Inferior parietal cortex (tissue), 1 donor: ENCODE data around the gene LRRC61.
"Not testable (repeated sequence)": the region's sequence is repeated elsewhere in the genome, so short reads cannot be mapped to it uniquely, and the experiment has no call there.

Experiments used
- DNase-seq: peaks from one replicate; pipeline ENCODE4 v3.0.0-alpha.2; 2016; ENCODE audit errors: extremely low spot score

Gene LRRC61

DNA sequence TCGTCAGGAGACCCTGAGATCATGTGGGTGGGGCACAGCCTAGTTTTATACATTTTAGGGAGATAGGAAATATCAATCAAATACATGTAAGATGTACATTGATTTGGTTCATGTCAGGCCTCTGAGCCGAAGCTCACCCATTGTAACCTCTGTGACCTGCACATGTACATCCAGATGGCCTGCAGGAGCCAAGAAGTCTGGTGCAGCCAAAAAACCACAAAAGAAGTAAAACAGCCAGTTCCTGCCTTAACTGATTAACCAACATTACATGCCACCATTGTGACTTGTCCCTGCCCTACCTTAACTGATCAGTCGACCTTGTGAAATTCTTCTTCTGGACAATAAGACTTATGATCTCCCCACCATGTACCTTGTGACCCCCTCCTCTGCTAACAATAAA is 16.0 kb upstream of the LRRC61 start:
- DNase-seq = no peak

DNA sequence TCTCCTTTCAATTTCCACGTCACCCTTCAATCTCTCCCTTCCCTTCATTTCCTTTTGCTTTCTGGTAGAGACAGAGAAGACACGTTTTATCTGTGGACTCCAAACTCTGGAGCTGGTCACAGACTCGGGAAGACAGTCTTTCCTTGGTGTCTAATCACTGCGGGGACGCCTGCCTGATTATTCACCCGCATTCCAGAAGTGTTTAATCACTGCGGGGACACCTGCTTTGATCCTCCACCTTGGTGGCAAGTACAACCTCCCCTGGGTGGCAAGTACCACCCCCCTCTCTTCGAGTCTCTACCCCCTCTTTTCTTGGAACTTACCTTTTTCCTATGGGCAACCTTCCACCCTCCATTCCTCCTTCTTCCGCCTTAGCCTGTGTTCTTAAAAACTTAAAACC is 15.3 kb upstream of the LRRC61 start:
- DNase-seq = no peak

DNA sequence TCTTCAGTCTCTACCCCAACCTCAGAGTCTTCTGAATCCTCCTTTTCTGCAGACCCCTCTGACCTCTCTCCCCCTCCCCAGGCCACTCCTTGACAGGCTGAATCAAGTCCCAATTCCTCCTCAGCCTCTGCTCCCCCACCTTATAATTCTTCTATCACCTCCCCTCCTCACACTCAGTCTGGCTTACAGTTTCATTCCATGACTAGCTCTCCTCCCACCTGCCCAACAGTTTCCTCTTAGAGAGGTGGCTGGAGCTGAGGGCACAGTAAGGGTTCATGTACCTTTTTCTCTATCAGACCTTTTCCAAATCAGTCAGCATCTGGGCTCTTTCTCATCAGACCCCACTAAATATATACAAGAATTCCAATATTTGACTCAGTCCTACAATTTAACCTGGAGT is 14.6 kb upstream of the LRRC61 start:
- DNase-seq = no peak

DNA sequence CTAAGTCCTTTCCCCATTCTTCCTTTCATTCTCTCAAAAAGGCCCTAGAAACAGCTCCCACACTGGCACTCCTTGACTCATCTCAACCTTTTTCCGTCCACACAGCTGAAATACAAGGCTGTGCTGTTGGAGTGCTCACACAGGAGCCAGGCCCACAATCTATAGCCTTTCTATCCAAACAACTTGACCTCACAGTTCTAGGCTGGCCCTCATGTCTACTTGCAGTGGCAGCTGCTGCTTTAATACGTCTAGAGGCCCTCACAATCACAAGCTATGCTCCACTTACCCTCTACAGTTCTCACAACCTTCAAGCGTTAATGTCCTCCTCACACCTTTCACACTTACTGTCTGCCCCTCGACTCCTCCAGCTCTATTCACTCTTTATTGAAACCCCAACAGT is 12.0 kb upstream of the LRRC61 start:
- DNase-seq = no peak

DNA sequence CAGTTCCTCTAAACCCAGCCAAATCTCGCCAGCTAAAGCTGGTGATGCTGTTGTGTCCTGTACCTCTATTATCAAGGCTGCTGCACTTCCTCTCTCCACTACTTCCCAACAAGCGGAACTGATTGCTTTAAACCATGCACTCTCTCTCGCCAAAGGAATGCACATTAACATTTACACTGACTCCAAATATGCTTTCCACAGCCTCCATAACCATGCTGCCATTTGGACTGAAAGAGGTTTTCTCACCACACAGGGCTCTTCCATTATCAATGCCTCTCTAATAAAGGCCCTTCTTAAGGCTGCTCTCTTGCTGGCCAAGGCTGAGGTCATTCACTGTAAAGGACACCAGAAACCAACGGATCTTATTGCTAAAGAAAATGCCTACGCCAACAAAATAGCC is 11.4 kb upstream of the LRRC61 start:
- no peak for DNase-seq

DNA sequence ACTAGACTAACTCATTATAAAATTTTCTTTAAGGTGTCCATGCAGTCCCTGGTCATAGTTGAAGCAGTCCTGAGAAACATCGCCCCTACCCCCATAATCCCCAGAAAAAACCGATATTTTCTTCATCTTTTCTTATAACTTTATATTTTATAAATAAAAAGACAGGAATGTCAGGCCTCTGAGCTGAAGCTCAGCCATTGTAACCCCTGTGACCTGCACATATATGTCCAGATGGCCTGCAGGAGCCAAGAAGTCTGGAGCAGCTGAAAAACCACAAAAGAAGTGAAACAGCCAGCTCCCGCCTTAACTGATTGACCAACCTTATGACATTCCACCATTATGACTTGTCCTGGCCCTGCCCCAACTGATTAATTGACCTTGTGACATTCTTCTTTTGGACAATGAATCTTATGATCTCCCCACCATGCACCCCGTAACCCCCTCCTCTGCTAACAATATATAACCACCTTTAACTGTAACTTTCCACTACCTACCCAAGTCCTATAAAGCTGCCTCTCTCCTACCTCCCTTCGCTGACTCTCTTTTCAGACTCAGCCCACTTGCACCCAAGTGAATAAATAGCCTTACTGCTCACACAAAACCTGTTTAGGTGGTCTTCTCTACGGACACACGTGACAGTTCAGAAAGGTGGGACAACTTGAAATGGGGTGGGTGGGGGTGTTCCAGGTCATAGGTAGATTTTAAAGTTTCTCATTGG is 10.3 kb upstream of the LRRC61 start:
- not testable (repeated sequence) for DNase-seq

DNA sequence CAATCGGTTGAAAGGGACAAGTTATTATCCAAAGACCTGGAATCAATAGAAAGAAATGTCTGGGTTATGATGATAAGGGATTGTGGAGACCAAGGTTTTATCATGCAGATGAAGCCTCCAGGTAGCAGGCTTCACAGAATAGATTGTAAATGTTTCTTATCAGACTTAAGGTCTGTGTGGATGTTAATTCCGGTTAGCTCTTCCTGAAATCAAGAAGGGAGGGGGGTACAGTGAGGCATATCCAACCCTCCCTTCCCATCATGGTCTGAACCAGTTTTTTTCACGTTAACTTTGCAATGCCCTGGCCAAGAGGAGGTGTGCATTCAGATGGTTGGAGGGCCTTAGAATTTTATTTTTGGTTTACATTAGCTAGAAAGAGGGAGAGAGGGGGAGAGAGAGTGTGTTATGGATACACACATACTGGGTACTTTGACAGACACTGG is 9.8 kb upstream of the LRRC61 start:
- no peak for DNase-seq

DNA sequence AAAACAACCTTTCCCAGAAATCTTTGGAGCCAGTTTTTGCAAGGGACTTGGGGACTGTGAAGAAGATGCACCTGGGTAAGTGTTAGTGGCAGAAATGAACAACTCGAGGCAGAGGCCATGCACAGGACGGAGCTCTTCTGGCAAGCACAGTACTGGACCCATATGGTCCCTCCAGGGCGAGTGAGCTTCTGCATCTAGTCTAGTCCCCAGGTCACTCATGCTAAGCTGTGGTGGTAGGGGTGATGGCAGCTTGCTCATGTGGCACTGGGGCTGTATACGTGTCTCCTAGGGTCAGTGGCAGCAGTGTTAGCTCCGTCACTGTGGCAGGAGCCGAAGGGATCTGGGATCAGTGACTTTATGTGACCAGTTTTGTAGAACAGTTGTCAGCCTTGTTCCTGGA is 9.3 kb upstream of the LRRC61 start:
- no peak for DNase-seq

DNA sequence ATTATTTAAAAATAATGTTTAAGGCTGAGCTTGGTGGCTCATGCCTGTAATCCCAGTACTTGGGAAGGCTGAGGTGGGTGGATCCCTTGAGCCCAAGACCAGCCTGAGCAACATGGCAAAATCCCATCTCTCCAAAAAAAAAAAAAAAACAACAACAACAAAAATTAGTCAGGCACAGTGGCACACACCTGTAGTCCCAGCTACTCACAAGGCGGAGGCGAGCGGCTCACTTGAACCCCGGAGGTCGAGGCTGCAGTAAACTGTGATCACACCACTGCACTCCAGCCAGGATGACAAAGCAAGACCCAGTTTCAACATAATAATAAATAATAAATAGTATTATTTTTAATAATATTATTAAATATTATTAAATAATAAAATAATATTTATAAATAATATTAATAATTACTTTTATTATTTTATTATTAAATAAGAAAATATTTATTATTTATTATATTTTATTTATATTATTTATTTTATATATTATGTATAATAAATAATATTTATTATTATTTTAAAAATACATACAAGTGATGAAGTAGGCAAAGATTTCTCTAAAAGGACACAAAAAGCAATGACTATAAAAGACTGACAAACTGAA is 8.4 kb upstream of the LRRC61 start:
- no peak for DNase-seq

DNA sequence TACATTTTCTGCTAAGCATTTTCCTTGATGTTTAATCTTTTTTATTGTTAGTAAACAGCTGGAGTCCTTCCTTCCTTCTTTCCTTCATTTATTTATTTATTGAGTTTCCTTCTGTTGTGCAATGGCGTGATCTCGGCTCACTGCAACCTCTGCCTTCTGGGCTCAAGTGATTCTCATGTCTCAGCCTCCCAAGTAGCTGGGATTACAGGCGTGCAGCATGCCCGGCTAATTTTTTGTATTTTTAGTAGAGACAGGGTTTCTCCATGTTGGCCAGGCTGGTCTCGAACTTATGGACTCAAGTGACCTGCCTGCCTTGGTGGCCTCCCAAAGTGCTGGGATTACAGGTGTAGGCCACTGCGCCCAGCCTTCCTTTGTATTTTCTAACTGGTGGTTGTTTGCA is 6.2 kb upstream of the LRRC61 start:
- not testable (repeated sequence) for DNase-seq

DNA sequence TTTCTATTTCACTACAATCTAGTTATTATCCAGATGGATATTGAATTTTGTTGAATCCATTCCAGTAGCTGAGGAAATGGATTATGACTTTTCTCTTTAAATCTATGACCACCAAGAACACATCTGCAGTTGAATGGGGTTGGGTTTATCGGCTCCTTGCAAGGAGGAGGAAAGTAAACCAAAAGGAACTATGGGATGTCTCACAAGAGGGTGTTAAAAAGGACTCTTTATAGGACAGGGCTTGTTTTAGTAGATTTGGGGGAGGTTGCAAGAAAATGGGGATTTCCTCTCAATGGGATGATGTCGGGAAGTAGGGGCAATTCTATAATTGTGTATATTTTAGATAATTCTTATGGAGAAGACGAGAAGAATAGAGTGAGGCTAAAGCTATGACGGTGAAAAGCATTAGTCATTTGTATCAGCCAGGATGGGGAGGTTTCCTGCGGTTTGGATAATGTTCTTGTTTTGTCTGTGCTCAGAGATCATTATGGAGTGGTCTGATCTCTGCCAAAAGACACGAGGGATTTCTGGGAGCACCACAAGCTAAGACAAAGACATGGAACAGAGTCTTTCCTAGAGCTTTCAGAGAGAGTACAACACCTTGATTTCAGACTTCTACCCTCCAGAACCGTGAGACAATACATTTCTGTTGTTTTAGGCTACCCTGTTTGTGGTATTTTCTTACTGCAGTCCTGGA is 5.3 kb upstream of the LRRC61 start:
- no peak for DNase-seq

DNA sequence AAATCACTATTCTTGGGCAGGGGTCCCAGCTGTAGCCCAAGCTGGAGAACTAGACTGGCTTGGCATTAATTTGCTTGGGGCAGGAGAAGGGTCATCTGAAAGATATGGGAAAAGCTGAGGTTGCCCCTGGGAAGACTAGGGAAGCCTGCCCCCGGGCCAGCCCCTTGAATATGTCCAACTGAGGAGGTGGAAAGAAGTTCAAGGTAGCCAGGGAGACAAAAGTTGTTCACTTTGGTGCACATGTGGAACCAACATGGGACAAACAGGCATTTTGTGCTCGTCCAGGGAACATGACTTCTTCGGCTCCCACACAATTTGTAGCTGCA is 1.4 kb upstream of the LRRC61 start:
- DNase-seq = no peak

DNA sequence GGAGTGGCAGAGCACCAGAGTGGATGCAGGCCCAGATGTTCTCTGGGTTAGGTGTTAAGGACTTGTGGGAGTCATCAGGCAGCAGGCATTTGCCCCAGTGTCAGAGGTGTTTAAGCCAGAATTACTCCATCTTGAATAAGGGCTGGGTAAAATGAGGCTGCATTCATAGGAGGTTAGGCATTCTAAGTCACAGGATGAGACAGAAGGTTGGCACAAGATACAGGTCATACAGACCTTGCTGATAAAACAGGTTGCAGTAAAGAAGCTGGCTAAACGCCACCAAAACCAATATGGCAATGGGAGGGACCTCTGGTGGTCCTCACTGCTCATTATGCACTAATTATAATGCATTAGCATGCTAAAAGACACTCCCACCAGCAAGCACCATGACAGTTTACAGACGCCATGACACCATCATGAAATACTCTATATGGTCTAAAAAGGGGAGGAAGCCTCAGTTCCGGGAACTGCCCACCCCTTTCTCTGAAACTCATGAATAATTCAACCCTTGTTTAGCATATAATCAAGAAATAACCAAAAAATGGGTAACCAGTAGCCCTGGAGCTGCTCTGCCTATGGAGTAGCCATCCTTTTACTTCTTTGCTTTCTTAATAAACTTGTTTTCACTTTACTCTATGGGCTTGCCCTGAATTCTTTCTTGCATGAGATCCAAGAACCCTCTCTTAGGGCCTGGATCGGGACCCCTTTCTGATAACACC is 882 bp upstream of the LRRC61 start:
- peak; percentile 31 for DNase-seq

DNA sequence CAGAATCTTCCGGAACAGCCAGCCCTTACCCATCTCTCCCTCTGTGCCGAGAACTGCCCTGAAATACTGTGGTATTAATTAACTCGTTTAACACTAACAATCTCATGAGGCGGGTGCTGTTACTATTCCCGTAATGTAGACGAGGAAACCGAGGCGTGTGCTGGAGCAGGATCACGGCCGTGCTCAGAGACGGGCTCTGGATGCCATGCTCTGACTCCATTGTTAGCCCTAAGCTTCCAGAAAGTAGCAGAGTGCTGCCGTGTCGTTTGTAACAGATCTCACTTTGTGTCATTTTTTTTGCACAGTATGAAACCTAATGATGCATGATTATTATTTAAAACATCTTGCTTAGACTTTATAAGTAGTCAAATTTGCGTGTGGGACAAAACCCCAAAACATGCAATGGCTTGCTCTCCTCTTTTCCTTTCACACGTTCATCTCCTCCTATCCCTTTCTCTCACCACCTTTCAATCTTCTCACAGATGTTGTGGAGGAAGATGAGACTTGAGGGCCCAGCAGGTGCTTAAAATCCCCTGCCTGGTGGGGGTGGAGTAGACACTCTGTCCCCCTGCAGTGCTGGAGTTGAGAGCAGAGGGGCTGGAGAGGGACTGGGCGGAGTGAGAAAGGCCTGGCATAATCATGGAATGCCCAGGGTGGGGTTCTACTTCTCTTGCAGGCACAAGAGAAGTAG is 672 bp downstream of the LRRC61 start:
- peak; percentile 30 for DNase-seq

DNA sequence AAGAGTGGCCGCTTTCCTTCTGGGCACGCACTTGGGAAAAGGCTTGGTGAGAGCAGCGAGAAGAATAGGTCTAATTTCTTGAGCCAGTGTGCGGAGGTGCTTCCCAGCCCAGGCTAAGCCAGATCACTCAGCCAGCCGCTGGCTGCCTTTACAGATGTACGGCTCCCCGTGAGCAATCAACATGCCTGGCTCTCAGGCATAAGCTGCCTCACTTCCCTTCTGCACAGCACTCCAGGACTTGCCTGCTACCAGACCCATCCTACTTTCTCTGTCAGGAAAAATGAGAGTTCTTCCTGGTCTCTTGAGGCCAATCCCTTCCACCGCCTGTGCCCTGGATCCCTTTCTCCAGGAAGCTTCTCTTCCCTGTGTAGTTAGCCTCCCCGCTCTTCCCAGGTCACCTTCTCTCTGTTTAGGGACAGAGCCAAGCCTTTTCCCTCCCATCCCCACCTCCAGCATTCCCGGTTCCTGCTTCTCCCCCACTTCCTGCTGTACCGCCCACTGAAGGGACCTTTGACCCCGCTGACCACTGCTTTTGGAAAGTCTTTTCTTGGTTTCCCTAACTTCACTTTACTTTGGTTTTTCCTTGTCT is 1.3 kb downstream of the LRRC61 start:
- no peak for DNase-seq

DNA sequence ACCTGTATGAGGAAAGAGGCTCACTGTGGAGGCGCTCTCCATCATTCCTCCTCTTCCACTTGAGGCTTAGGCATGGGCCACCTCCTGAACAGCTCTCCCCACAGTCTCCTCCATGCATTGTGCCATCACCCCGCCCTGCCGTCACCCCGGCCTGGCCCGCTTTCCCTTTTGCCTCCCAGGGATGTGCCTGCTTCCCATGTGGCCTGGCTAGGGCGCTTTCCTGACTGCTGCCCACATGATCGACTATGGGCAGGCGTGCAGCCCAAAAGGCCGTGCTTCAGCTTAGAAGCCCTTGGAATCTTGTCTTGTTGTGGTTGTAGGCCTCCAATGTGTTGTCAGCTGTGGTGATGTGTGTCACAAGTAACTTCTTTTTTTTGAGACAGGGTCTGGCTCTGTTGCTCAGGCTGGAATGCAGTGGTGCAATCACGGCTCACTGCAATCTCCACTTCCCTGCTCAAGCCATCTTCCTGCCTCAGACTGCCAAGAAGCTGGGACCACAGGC is 2.0 kb downstream of the LRRC61 start:
- DNase-seq = no peak

DNA sequence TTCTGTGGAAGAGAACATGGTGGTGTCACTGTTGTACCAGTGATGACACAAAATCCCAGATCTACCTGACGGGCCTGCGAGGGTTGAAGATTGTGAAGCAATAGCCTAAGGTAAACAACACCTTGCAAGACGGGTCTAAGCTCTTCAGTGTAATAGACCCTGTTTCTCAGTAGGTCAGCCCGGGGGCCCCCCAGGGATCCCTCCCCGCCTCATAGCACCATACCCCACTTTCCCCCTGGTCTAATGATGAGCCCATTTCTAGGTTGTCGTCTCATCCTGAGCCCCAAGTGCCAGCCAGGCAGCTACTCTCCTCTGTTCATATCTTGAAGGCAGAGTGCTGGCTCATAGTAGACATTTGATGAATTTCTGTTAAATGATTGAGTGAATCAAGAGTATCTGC is 2.7 kb downstream of the LRRC61 start:
- no peak for DNase-seq

DNA sequence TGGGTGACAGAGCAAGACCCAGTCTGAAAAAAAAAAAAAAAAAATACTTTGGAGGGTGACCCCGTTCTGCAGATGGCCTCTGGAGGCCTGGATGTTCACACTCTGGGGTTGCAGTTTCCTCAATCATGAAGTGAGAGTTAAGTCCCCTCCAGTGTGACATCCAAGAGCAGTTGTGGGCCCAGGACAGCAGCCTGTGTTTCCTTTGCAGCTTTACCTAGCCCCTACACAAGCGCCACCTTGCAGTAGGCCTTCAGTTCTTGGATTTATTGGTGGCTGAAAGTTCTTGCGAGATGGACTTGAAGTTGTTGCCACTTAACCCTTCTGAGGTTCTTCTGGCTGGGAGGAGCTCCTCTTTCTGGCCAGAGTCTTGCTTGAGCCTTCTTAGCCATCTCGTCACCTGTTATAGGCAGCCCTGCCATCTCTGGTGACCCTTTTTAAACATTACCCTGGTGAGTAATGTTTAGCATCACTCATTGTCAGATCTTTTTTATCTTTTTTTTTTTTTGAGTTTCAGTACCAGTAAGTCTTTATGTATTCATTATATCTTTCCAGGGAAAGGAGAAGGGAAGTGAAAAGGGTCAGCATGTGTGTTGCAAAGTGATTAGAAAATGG is 3.6 kb downstream of the LRRC61 start:
- no peak for DNase-seq

DNA sequence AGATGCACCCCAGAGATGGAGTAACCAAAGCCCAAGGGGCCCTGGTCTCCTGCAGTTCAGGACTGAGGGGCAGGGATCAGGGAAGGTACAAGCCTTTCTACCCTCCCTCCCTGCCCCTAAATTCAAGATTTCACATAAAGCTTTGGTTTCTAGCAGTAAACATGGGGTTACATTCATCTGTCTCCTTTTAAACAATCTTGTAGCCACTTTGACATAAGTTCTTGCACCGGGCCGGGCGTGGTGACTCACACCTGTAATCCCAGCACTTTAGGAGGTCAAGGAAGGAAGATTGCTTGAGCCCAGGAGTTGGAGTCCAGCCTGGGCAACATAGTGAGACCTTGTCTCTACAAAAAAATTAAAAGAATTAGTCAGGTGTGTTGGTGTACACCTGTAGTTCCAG is 4.2 kb downstream of the LRRC61 start:
- no peak for DNase-seq

DNA sequence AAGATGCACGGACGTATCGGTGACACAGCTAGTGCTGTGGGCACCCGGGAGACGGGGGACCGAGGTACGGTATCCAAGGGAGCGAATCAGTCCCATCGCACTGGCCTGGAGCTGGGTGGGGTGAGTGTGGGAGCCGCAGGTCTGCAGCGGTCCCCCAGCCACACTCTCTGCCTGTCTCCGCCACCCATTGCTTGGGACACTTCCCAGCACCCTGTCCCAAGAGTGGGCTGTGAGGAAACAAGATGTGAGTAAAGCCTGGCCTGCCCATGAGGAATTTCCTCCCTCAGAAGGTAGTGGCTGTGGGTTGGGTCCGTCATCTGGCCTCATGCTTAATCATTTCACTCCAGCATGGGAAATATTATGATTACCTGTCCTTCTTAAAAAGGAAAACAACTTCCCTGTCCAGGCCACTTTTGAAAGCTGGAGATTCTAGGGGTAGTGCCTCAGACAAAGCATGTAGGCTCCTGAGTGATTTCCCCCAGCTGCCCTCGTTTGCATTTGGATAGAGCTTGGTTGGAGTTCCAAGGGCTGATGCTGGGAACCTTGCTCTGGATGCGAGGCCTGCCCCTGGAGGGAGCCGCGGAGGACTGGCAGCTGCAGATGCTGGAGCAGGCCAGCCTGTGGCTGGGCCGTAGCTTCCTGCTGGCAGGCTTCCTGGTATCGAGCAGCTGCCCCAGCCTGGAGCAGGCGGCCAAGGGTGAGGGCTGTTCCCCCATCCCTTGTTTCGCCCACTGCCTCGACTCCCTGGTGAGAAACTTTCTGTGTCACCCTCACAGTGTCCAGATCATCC is 6.4 kb downstream of the LRRC61 start:
- DNase-seq = no peak
